Heart right ventricle (tissue), 16 donors: ENCODE results near the gene DYNC1I1. TPM values are rescaled to one million over a fixed set of nuclear protein-coding genes. Genes with fewer than 3 reads are reported as not detected.

Source experiments
- ATAC-seq, 8 donors: fragments of 200-7000 bp; cut with Tn5 transposase; one replicate each; pipeline ENCODE4 v1.9.1; 2020; ENCODE audit warnings: mild to moderate bottlenecking in 8 of 8, moderate library complexity in 8 of 8, moderate number of reproducible peaks in 1 of 8
- DNase-seq, 2 donors: peaks; one replicate each; pipeline ENCODE4 v3.0.0-alpha.2; 2020
- H3K27ac ChIP-seq, 10 donors: fragments of 200-600 bp; sonication (generic) in 2 of 10; one replicate each; pipeline versions ENCODE4 v1.5.0 to v1.8.0; 2020 to 2022; ENCODE audit warnings: mild to moderate bottlenecking in 3 of 10
- H3K27me3 ChIP-seq, 7 donors: fragments of 200-600 bp; one replicate each; pipeline ENCODE4 v1.8.0; 2021 to 2022; ENCODE audit warnings: mild to moderate bottlenecking in 2 of 7
- H3K36me3 ChIP-seq, 9 donors: fragments of 200-600 bp; sonication (generic) in 1 of 9; one replicate each; pipeline versions ENCODE4 v1.5.0 to v1.8.0; 2020 to 2022; ENCODE audit warnings: mild to moderate bottlenecking in 2 of 9
- H3K4me1 ChIP-seq, 9 donors: fragments of 200-600 bp; sonication (generic) in 1 of 9; one replicate each; pipeline versions ENCODE4 v1.5.0 to v1.8.0; 2020 to 2022; ENCODE audit warnings: mild to moderate bottlenecking in 4 of 9
- H3K4me3 ChIP-seq, 10 donors: fragments of 200-600 bp; sonication (generic) in 2 of 10; one replicate each; pipeline versions ENCODE4 v1.5.0 to v1.8.0; 2020 to 2022; ENCODE audit warnings: mild to moderate bottlenecking in 7 of 10, moderate library complexity in 2 of 10
- H3K9me3 ChIP-seq, 11 donors: fragments of 200-600 bp in 10 of 11; sonication (generic) in 2 of 11; one replicate each; pipeline versions ENCODE4 v1.5.0 to v1.8.0; 2013 to 2022; ENCODE audit warnings: mild to moderate bottlenecking in 2 of 11, control low read depth in 1 of 11, moderate library complexity in 1 of 11
- WGBS, 2 donors: extraction: QIAGEN DNeasy Blood & Tissue Kit; methylation state at CpG; one replicate each; pipeline ENCODE4 v1.1.7; 2013; ENCODE audit warnings: inconsistent platforms in 1 of 2; 5-methylcytosine and 5-hydroxymethylcytosine counted together
- intact Hi-C, 10 donors: fragments of 100-400 bp; cut with DNase I; formaldehyde crosslinking; loops; one replicate each; pipeline versions ENCODE4 v1.11.1 to v1.14.2; 2022
- polyA plus RNA-seq, 2 donors: library from polyadenylated mRNA; stranded (reverse); fragments of 200-250 nt; gene quantifications; one replicate each; pipeline ENCODE4 v1.2.3, GENCODE V29; 2013
- total RNA-seq, 10 donors: library from RNA; stranded (reverse); fragmentation: NEBNext Ultra II Directional in 3 of 10; extraction: Animal tissue kit (Norgen Biotek cat#: 25700) in 3 of 10; gene quantifications; one replicate each; pipeline versions ENCODE4 v1.2.1 to v1.2.4, GENCODE V29; 2021 to 2023
- TF ChIP-seq, protein P1 (sequence below), 9 donors: fragments of 200-600 bp; sonication (generic) in 2 of 9; IDR thresholded peaks; one replicate each; pipeline versions ENCODE4 v1.5.0 to v1.8.0; 2021 to 2022; ENCODE audit warnings: antibody characterized with exemption in 9 of 9, mild to moderate bottlenecking in 5 of 9, moderate library complexity in 1 of 9
- donor health status: Arrhythmogenic right ventricular cardiomyopathy.
- donor health status: ischemic (EF 13 %, LVEDD 7.1; RV severe dilation, severe dysfunction).
- donor health status: healthy with polysubstance abuse.
- donor health status: DM: no; HTN: yes; CAD: no.
- donor health status: DM: no; HTN: no; CAD: no.
- donor health status: ischemic (EF 25% LVEDD 6.9; RV normal size, moderate dysfunction).
- donor health status: ischemic (EF 25% LVEDD 5.7; RV mildly dilated, moderate dysfunction).
- donor health status: healthy.
- donor health status: DM: yes; HTN: yes; CAD: no.
- donor health status: Ischemic cardiomyopathy.
- donor health status: ischemic (EF 35%, LVEDD 5.7; RV mildly dilated, moderate dysfunction).
- donor health status: nonischemic (EF 11% LVEDD 7.7; RV severe dilation, severe dysfunction).
- donor health status: DM: yes; HTN: yes; CAD: no.
- donor health status: PGD.
- donor health status: ischemic (EF 29% LVEDD 5.4; RV normal size, mild dysfunction).
- donor health status: nonischemic (EF 23%, LVEDD 6.1; RV moderate dilation, normal function).

DYNC1I1 gene
- total and polyA plus RNA-seq, 12 donors = 6.4 to 43.4 (median 35.6) TPM

DNA sequence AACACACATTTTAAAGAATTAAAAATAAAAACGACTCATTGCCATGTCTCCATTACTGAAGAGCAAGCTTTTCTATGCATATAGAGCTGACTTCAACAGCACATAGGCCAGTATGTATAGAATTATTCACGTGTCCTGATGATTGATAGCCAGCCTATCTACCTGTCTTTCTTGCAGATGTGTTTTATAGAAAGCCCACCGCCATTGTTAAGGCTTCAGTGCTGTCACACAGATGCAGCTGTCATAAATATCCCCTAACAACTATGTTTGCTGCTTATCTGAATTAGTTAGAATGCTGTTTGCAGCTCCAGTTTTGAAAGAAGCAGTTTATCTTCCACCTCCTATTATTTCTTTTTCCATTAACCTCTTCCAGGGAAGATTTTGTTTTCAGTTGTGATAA lies 313.6 kb downstream of the DYNC1I1 start:
- TF ChIP-seq, protein P1, sequence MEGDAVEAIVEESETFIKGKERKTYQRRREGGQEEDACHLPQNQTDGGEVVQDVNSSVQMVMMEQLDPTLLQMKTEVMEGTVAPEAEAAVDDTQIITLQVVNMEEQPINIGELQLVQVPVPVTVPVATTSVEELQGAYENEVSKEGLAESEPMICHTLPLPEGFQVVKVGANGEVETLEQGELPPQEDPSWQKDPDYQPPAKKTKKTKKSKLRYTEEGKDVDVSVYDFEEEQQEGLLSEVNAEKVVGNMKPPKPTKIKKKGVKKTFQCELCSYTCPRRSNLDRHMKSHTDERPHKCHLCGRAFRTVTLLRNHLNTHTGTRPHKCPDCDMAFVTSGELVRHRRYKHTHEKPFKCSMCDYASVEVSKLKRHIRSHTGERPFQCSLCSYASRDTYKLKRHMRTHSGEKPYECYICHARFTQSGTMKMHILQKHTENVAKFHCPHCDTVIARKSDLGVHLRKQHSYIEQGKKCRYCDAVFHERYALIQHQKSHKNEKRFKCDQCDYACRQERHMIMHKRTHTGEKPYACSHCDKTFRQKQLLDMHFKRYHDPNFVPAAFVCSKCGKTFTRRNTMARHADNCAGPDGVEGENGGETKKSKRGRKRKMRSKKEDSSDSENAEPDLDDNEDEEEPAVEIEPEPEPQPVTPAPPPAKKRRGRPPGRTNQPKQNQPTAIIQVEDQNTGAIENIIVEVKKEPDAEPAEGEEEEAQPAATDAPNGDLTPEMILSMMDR (IDR thresholded peaks at IDR 0.05) = no peak
- no peak for ATAC-seq
- 56 to 60% methylated on average over 3 of the region's 3 CpGs for WGBS, 2 donors
- Histone ChIP-seq H3K27me3 (no peaks in the 10 kb centered on the region), H3K4me1 (no peaks in the 10 kb centered on the region), H3K27ac (no peak overlapping the region), H3K9me3 (no peaks in the 10 kb centered on the region), H3K36me3 (no peaks in the 10 kb centered on the region), H3K4me3 (no peak overlapping the region)
- DNase-seq = no peak
- intact Hi-C loops = no loop called here

GRCh38 chr7:96088579-96088978 lies 316.2 kb downstream of the DYNC1I1 start:
- Histone ChIP-seq H3K27me3 (no peaks in the 10 kb centered on the region), H3K4me3 (no peak overlapping the region), H3K27ac (no peak overlapping the region), H3K9me3 (no peaks in the 10 kb centered on the region), H3K36me3 (no peaks in the 10 kb centered on the region), H3K4me1 (no peaks in the 10 kb centered on the region)
- ATAC-seq (no peak), DNase-seq (no peak)
- 76 to 88% methylated on average over 5 of the region's 5 CpGs for WGBS, 2 donors
- intact Hi-C loops = no loop called here
- TF ChIP-seq, protein P1 (IDR thresholded peaks at IDR 0.05) = no peak

GRCh38 chr7:96089511-96089910 lies 317.2 kb downstream of the DYNC1I1 start:
- H3K27ac ChIP-seq = no peak overlapping the region
- 65 to 77% methylated on average over 3 of the region's 3 CpGs for WGBS, 2 donors
- intact Hi-C loops = no loop called here

GRCh38 chr7:96090756-96091155 lies 318.4 kb downstream of the DYNC1I1 start:
- TF ChIP-seq, protein P1 (IDR thresholded peaks at IDR 0.05) = no peak
- Histone ChIP-seq H3K4me1 (no peaks in the 10 kb centered on the region), H3K9me3 (no peaks in the 10 kb centered on the region), H3K27me3 (no peaks in the 10 kb centered on the region), H3K27ac (no peak overlapping the region), H3K36me3 (no peaks in the 10 kb centered on the region), H3K4me3 (no peak overlapping the region)
- ATAC-seq = no peak
- intact Hi-C loops = loop anchor here in 1 of 10 donors (10.0 kb wide), 1 partner anchor 64 kb away; no protein-coding TSS in a partner anchor
- 78 to 84% methylated on average over 6 of the region's 6 CpGs for WGBS, 2 donors
- DNase-seq = no peak

More at GRCh38 chr7:96089511-96089910, 317.2 kb downstream of the DYNC1I1 start:
- ATAC-seq (no peak), DNase-seq (no peak)
- Histone ChIP-seq H3K27me3 (no peaks in the 10 kb centered on the region), H3K9me3 (no peaks in the 10 kb centered on the region), H3K36me3 (no peaks in the 10 kb centered on the region), H3K4me1 (no peaks in the 10 kb centered on the region), H3K4me3 (no peak overlapping the region)
- TF ChIP-seq, protein P1 (IDR thresholded peaks at IDR 0.05) = no peak
